GM12874 (cell line): Measurements from ENCODE around the gene TCF12.

ENCODE experiments used
- TF ChIP-seq, protein P1 (sequence below): IDR thresholded peaks from 2 replicates; pipeline ENCODE4 v1.5.1; 2011; ENCODE audit warnings: low read depth, mild to moderate bottlenecking, control low read depth, low read length, moderate library complexity; ENCODE audit not compliant: insufficient read depth

TCF12 gene

GRCh38 chr15:57158589-57158988, 240.1 kb downstream of the TCF12 start:
- TF ChIP-seq, protein P1, sequence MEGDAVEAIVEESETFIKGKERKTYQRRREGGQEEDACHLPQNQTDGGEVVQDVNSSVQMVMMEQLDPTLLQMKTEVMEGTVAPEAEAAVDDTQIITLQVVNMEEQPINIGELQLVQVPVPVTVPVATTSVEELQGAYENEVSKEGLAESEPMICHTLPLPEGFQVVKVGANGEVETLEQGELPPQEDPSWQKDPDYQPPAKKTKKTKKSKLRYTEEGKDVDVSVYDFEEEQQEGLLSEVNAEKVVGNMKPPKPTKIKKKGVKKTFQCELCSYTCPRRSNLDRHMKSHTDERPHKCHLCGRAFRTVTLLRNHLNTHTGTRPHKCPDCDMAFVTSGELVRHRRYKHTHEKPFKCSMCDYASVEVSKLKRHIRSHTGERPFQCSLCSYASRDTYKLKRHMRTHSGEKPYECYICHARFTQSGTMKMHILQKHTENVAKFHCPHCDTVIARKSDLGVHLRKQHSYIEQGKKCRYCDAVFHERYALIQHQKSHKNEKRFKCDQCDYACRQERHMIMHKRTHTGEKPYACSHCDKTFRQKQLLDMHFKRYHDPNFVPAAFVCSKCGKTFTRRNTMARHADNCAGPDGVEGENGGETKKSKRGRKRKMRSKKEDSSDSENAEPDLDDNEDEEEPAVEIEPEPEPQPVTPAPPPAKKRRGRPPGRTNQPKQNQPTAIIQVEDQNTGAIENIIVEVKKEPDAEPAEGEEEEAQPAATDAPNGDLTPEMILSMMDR: no peak

DNA sequence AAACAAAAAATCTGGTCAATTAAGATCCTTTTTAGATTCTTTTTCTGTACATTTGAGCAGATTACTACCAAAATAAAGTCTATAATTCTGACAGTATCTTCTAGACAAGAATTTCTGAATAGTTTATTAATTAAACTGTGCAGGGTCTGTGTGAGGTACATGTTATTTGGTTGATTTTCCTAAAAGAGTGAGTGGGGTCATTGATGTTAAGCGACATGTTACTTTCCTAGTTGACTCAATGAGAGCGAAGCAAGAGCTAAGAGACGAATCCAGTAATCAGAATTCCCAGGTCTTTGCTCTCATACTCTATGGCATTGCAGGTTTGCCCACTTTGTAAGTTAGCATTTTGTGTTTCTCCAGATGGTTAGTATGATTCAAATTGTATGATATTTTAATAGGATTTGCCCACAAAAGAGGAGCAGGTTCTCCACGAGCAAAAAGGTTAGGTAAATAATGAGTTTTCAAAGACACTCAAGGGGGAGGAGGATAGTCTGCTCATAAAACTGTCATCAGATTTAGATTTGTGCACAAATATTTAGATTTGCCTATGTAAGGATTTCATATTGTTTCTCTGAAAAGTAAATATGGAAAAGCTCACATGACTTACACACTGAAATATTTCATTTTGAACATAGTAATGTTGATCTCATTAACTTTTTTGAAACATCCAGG, 240.7 kb downstream of the TCF12 start:
- TF ChIP-seq, protein P1: no peak

DNA sequence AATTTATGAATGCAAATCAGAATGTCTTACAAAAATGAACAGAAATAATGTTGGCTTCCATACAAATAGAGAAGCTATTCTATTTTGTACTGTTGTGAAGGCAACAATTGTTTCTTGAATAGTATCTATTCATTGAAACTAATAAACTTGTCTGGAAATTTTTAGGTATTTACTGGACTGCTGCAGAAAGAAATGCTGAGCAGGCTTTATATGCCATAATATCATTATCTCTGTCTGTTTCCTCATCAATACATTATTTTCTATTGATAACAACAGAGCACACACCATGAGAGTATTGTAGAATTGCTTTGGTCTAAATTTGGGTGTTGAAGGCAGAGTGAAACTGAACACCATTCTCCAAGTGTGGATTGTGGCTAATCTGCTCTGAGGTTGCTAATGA, 241.3 kb downstream of the TCF12 start:
- TF ChIP-seq, protein P1: no peak

DNA sequence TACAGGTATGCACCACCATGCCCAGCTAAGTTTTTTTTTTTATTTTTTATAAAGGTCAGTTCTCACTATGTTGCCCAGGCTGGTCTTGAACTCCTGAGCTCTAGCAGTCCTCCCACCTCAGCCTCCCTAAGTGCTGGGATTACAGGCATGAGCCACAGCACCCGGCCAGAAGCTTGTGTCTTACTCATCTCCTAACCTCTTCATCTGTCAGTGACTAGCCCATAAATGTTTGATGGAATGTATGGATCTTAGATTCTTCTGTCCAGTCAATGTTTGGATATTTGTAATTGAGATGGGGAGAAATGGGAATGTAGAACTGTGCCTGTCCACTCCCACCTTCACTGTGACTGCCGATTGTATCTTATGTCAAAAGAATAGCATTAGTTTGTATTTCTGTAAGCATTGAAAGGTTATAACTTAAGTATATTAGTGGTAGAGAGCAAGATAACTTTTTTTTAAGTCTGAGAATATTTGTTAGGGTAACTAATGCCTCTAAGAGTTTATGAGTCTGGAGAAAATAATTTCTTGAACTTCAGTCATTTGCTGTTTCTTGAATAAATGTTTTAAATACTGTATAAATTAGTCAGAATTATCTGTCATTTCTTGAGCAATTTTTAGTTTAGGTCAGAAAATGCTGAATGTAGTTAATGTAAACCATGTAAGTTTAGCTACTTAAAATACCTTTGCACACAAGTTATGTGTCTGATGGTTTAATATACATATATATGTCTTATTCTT, 242.5 kb downstream of the TCF12 start:
- TF ChIP-seq, protein P1: no peak

GRCh38 chr15:57165992-57166391, 247.5 kb downstream of the TCF12 start:
- TF ChIP-seq, protein P1: no peak

- TF ChIP-seq, protein P1: no peak
These were observed 249.5 kb downstream of the TCF12 start for GRCh38 chr15:57167821-57168395.

GRCh38 chr15:57169643-57170042, 251.2 kb downstream of the TCF12 start:
- TF ChIP-seq, protein P1: no peak
